K562 (cell line): Measurements from ENCODE around the gene SYNGR3. TPM values are rescaled to one million over a fixed set of nuclear protein-coding genes. Genes with fewer than 3 reads are reported as not detected.

Experiments
- HEY1 ChIP-seq: fragments of 250-450 bp; sonication (Bioruptor Pico); IDR thresholded peaks from 2 replicates; pipeline ENCODE4 v1.5.0; 2020; ENCODE audit warnings: mild to moderate bottlenecking, moderate library complexity, borderline replicate concordance
- ILK ChIP-seq: fragments of 450-650 bp; IDR thresholded peaks from 2 replicates; pipeline ENCODE4 v1.6.1; 2016; ENCODE audit warnings: missing genetic modification characterization, low read depth, mild to moderate bottlenecking, missing compliant biosample characterization, moderate library complexity, borderline replicate concordance
- KDM5B ChIP-seq: fragments of 200-600 bp; sonication (generic); IDR thresholded peaks from 2 replicates; pipeline ENCODE4 v1.6.1; 2012; ENCODE audit warnings: low read depth, mild to moderate bottlenecking, moderate library complexity, low read length, control low read depth, inconsistent platforms; ENCODE audit not compliant: insufficient replicate concordance
- NCOA6 ChIP-seq: fragments of 450-650 bp; IDR thresholded peaks from 2 replicates; pipeline ENCODE4 v1.6.1; 2017; ENCODE audit warnings: mild to moderate bottlenecking
- NRF1 ChIP-seq, 2 experiments: fragments of 450-650 bp; IDR thresholded peaks in 1 of 2; conservative IDR thresholded peaks in 1 of 2; 2 replicates each; pipeline ENCODE4 v1.6.1; 2014; ENCODE audit warnings: mild to moderate bottlenecking in 2 of 2
- PHF21A ChIP-seq: fragments of 450-650 bp; IDR thresholded peaks from 2 replicates; pipeline ENCODE4 v1.6.1; 2017; ENCODE audit warnings: low read depth, borderline replicate concordance
- U2AF2 ChIP-seq: fragments of 200-400 bp; formaldehyde crosslinking; optimal IDR thresholded peaks from 2 replicates; pipeline ENCODE3; 2017; ENCODE audit warnings: low read depth, mild to moderate bottlenecking, low read length
- ZBTB26 ChIP-seq: fragments of 450-650 bp; formaldehyde crosslinking; IDR thresholded peaks from 2 replicates; pipeline ENCODE4 v1.4.0; 2022; ENCODE audit warnings: missing genetic modification characterization
- ZKSCAN1 ChIP-seq: fragments of 150-350 bp; IDR thresholded peaks from 2 replicates; pipeline ENCODE4 v1.6.1; 2016; ENCODE audit warnings: low read depth, low read length
- ZNF644 ChIP-seq: fragments of 200-800 bp; sonication (Bioruptor generic); IDR thresholded peaks from 2 replicates; pipeline ENCODE4 v1.6.1; 2016; ENCODE audit warnings: low read depth, missing genetic modification characterization, missing compliant biosample characterization
- ZNF699 ChIP-seq: fragments of 250-450 bp; sonication (Bioruptor Pico); IDR thresholded peaks from 2 replicates; pipeline ENCODE4 v1.8.0; 2021; ENCODE audit warnings: mild to moderate bottlenecking, moderate library complexity; ENCODE audit not compliant: insufficient replicate concordance
- ZNF785 ChIP-seq: fragments of 250-450 bp; sonication (Bioruptor Pico); IDR thresholded peaks from 2 replicates; pipeline ENCODE4 v1.4.0; 2020; ENCODE audit warnings: mild to moderate bottlenecking
- polyA plus RNA-seq, 8 experiments: library from polyadenylated mRNA; depleted of rRNA in 4 of 8; stranded (reverse) in 5 of 8; unstranded in 3 of 8; fragments of >200 nt; fragmentation: Nextera tagmentation in 2 of 8; fragmentation: Illumina TruSeq in 1 of 8; extraction: Ambion mirVana in 2 of 8; extraction: Trizol in 1 of 8; gene quantifications; 2 replicates each; pipeline versions ENCODE4 v1.2.1 to v1.2.3, GENCODE V29; 2011 to 2014; ENCODE audit warnings: inconsistent platforms in 1 of 8, missing spikeins in 1 of 8
- total RNA-seq, 7 experiments: library from RNA; depleted of rRNA in 6 of 7; stranded (reverse); fragments of >200 nt in 6 of 7; fragmentation: Illumina TruSeq in 2 of 7; extraction: Trizol in 2 of 7; gene quantifications; 2 replicates each; pipeline versions ENCODE4 v1.2.1 to v1.2.3, GENCODE V29; 2011 to 2021; ENCODE audit warnings: low replicate concordance in 1 of 7
- TF ChIP-seq, protein P1 (sequence below): fragments of 450-650 bp; IDR thresholded peaks from 2 replicates; pipeline ENCODE4 v1.6.1; 2016; ENCODE audit warnings: borderline replicate concordance
- TF ChIP-seq, protein P2 (sequence below): fragments of 200-800 bp; sonication (Bioruptor generic); IDR thresholded peaks from 2 replicates; pipeline ENCODE4 v1.6.1; 2016; ENCODE audit warnings: missing genetic modification characterization, missing compliant biosample characterization

SYNGR3 gene
- total and polyA plus RNA-seq, 9 of the 15 experiments (the other 6 are each of a cell fraction or from before 2014, with no cell fraction given), result 3.7 to 69.2 (median 36.3) TPM

DNA sequence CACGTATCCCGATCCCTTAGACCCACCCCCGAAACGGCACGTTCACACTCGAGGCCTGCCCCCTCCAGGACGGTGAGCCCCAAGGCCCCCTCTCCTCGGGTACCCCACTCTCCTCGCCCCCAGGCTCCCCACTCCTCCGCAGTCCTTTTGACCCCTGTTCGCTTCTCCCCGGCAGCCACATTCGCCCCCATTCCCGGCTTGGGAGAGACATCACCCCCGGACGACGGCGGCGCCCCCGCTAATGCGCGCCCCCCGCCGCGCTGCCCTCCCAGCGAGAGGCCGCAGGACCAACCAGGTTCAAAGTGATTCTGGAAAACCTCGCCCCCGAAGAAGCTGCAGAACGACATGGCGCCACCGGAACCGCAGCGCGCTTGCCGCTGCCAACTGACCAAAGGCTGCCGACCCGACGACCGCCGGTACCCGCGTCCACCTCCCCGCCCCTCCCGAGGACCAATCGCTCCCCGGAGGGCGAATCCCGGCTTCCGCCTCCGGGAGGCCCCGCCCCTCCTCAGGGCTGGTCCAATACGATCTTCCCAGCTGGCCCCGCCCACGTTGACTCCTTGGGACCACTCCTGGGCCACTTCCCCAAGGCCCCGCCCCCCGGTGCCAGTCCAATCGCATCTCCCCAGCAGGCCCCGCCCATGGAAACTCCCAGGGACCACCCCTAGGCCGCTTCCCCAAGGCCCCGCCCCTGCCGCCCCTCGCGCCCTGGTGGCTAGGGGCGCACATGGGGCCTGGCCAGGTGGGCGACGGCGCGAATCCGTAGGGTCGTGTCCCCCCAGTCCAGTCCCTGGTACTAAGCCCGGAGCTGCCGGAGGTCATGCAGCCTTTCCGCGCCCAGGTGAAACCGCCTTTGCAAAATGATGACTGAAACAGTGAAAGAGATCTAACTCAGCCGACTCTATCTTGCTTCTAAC is 46.7 kb upstream of the SYNGR3 start, which contains the start of gene MSRB1 (continued):
- TF ChIP-seq, protein P1, sequence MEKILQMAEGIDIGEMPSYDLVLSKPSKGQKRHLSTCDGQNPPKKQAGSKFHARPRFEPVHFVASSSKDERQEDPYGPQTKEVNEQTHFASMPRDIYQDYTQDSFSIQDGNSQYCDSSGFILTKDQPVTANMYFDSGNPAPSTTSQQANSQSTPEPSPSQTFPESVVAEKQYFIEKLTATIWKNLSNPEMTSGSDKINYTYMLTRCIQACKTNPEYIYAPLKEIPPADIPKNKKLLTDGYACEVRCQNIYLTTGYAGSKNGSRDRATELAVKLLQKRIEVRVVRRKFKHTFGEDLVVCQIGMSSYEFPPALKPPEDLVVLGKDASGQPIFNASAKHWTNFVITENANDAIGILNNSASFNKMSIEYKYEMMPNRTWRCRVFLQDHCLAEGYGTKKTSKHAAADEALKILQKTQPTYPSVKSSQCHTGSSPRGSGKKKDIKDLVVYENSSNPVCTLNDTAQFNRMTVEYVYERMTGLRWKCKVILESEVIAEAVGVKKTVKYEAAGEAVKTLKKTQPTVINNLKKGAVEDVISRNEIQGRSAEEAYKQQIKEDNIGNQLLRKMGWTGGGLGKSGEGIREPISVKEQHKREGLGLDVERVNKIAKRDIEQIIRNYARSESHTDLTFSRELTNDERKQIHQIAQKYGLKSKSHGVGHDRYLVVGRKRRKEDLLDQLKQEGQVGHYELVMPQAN, result peak; percentile 23; the same call in 1 of the 2 replicates
- no peak for TF ChIP-seq PHF21A
- TF ChIP-seq HEY1 (CRISPR knock-in tag), result no peak
- no peak for TF ChIP-seq ZKSCAN1
- TF ChIP-seq ZNF785 (CRISPR knock-in tag), result no peak
- TF ChIP-seq NCOA6, result peak; percentile 54; the same call in 1 of the 2 replicates
- 0 out of 2 replicates have a peak, but pooled peaks have one; percentile 67 for TF ChIP-seq ZBTB26 (CRISPR knock-in tag)
- no peak for TF ChIP-seq ZNF699 (CRISPR knock-in tag)
- peak; percentile 83 for TF ChIP-seq KDM5B
- no peak for TF ChIP-seq ILK (tag)
- TF ChIP-seq U2AF2, result no peak
- TF ChIP-seq ZNF644 (tag), result no peak
- TF ChIP-seq NRF1 (conservative IDR thresholded peaks at IDR 0.05 in 1 of 2, IDR thresholded peaks at IDR 0.05 in 1 of 2), result peak; percentile 64 to 68
- TF ChIP-seq, protein P2, sequence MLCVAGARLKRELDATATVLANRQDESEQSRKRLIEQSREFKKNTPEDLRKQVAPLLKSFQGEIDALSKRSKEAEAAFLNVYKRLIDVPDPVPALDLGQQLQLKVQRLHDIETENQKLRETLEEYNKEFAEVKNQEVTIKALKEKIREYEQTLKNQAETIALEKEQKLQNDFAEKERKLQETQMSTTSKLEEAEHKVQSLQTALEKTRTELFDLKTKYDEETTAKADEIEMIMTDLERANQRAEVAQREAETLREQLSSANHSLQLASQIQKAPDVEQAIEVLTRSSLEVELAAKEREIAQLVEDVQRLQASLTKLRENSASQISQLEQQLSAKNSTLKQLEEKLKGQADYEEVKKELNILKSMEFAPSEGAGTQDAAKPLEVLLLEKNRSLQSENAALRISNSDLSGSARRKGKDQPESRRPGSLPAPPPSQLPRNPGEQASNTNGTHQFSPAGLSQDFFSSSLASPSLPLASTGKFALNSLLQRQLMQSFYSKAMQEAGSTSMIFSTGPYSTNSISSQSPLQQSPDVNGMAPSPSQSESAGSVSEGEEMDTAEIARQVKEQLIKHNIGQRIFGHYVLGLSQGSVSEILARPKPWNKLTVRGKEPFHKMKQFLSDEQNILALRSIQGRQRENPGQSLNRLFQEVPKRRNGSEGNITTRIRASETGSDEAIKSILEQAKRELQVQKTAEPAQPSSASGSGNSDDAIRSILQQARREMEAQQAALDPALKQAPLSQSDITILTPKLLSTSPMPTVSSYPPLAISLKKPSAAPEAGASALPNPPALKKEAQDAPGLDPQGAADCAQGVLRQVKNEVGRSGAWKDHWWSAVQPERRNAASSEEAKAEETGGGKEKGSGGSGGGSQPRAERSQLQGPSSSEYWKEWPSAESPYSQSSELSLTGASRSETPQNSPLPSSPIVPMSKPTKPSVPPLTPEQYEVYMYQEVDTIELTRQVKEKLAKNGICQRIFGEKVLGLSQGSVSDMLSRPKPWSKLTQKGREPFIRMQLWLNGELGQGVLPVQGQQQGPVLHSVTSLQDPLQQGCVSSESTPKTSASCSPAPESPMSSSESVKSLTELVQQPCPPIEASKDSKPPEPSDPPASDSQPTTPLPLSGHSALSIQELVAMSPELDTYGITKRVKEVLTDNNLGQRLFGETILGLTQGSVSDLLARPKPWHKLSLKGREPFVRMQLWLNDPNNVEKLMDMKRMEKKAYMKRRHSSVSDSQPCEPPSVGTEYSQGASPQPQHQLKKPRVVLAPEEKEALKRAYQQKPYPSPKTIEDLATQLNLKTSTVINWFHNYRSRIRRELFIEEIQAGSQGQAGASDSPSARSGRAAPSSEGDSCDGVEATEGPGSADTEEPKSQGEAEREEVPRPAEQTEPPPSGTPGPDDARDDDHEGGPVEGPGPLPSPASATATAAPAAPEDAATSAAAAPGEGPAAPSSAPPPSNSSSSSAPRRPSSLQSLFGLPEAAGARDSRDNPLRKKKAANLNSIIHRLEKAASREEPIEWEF (CRISPR knock-in tag), result no peak
